IPS DF 4.7 (cell line): ENCODE data around the gene BMPR1B.

ENCODE experiments used
- DNase-seq: peaks from one replicate; pipeline ENCODE4 v3.0.0-alpha.2; 2013; ENCODE audit warnings: low spot score; ENCODE audit errors: extremely low read depth

The BMPR1B gene

DNA sequence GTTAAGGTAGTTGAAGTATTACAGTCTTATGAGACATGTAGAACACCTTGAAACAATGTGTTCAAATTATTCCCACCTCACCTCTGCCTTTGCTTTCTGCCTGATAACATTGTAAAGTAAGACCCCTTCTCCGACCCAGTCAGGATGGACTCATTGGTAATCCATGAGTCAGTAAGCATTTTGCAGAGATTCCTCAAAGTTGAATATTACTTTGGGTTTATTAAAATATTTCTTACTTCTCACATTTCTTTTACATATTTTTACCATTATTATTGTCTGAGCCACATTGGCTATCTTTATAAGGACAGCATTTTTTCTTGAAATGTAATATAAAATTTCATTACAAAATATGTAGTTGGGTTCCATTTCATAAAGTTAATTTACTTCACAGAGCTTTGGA lies 201.6 kb downstream of the BMPR1B start:
- DNase-seq: no peak

DNA sequence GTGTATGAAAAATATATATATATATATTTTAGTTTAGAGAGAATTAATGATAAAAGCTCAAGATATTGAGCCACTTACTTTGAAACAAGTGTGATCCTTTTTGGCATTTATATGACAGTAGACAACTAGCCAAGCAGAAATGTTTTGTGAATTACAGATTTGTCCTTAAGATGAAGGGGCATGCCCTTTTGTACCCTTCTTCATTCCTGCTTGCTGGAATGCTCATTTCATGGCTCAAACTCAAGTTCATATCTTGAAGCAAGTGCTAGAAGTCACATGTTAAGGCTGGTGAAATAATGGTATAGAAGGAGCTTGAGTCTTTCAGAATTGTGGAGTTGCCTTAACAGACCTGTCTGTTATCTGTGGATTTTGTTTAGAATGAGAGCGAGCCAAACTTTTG lies 203.0 kb downstream of the BMPR1B start:
- no peak for DNase-seq

- no peak for DNase-seq
Observed at GRCh38 chr4:94961420-94961819, 203.7 kb downstream of the BMPR1B start.

DNA sequence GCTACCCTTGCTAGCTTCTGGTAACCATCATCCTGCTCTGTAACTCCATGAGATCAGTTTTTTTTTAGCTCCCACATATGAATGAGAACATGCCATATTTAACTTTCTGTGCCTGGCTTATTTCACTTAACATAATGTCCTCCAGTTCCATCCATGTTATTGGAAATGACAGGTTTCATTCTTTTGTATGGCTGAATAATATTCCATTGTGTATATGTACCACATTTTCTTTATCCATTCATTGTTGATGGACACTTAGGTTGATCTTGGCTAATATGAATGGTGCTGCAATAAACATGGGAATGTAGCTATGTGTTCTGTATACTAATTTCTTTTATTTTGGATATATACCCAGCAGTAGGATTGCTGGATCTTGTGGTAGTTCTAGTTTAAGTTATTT lies 204.7 kb downstream of the BMPR1B start:
- no peak for DNase-seq

DNA sequence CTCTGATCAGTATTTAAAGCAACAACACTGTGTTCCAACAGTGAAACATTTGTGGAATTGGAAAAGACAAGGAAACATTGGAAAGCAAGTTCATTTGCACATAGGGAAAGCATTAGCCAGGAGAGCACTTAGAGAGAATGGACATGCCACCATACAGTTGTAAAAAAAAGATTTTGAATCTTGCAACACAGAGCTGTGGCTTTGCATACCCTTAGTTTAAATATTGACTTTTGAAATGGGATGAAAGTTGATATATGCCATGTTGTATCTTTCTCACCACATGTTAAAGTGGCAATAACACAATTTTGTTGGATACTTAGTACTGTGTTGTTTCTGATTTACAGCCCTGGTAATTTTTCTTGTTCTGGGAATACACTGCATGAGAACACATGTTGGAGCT lies 208.1 kb downstream of the BMPR1B start:
- no peak for DNase-seq

GRCh38 chr4:94968493-94968892 lies 210.7 kb downstream of the BMPR1B start:
- no peak for DNase-seq

DNA sequence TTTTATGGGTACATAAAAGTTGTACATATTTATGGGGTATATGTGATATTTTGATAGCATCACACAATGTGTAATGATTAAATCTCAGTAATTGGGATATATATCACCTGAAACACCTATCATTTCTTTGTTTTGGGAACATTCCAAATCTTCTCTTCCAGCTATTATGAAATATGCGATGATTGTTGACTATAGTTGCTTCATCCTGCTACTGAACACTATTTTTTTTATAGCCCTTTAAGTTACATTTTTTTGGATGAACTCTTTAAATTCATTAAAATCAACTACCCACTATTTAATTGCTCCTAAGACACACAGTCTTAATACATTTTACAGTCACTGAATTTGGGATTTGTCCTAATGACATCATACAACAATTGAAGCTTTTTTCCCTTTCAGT lies 212.9 kb downstream of the BMPR1B start:
- no peak for DNase-seq

- DNase-seq: no peak
Observed at GRCh38 chr4:94974773-94975172, 217.0 kb downstream of the BMPR1B start.

DNA sequence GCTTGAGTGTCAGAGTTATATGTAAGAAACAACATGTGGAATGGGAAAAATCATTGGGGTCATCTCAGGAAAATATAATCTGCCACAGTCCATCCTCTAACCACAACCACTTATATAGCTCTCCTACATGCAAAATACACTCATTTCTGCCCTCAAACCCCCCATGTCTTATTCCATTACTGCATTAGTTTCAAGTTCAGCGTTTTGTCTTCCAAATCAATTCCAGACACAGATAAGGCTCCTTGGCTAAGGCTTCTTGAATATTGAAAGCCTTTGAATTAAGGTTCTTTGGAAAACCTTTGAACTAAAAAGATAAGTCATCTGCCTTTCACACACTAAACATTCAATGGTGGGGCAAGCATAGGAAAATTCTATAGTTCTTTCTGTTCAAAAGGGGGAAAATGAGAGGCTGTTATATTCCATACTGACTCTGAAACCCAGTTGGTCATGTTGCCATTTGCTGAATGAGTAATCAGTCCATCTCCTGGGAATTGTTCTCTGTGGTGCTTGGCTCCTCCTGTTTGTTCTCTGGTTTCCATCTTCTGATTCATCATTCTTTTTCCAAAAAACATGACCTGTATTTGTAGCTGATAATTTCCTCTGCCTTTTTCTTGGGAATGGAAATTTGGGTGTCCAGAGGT lies 218.7 kb downstream of the BMPR1B start:
- no peak for DNase-seq

DNA sequence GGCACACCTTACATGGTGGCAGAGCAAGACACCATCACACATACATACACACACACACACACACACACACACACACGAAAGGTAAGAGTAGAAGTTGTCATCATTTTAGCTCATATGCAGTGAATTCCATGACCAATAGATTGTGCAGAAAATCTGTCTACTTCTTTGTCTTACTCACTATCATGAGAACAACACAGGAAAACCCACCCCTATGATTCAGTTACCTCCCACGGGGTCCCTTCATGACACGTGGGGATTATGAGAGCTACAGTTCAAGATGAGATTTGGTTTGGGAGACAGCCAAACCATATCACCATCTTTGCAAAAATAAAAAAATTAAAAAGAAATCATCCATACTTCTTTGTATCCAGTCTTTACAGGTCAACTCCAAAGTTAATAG lies 221.1 kb downstream of the BMPR1B start:
- no peak for DNase-seq

DNA sequence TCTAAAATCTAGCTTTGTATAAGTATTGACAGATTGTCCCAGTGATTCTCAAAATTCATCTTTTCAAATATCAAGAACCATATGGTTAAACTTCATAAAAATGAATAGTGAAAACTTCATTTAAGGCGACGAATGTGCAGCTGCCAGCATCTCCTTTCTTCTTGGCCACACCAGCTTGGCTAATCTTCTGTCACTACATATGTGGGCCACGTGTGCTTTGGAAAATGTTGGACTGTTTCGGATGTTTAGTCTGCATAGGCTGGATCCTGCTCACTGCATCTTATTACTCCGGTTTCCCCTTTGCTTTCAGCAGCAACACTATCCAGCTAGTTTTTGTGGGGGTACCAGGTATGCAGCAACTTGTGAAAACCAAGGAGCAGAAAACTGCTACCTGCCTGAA lies 221.9 kb downstream of the BMPR1B start:
- DNase-seq: no peak

- DNase-seq: peak; percentile 25
Observed at GRCh38 chr4:94995684-94996394, 238.1 kb downstream of the BMPR1B start.

DNA sequence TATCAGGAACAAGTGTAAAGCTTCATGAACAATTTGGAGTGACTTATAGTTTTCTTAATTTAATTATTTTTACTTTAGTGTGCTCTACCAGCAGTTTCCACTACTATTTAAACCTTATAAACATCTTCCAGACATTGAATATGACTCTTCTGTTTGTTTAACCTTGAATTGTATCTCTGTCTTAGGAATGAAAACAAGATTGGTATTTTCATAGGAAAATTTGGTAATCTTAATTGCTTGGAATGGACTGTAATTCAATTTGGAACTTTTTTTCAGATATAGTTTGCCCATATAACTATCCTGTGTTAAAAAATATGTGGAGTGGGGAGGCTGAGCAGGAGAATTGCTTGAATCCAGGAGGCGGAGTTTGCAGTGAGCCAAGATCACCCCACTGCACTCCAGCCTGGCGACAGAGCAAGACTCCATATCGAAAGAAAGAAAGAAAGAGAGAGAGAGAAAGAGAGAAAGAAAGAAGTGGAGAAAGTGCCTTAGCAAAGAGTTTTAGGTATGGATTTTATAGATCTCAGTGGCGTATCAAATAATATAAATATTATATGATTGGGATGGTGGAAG lies 242.4 kb downstream of the BMPR1B start:
- no peak for DNase-seq

DNA sequence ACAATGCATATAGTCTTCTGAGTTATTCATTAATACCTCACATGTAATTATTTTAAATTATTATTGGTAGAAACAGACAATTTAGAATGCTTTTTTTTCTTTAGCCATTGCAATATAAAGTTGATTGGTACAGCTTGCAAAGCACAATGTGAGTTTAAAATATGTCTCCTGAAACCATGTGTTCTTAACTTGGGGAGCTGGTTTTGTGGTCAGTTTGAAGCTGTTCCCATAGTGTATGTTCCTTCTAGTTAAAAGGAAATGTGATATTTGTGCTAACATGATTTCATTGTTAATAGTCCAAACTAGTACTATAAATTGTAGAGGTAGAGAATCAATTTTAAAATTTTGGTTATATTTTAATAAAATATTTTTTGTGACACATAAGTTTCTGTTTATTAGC lies 247.2 kb downstream of the BMPR1B start:
- DNase-seq: no peak

GRCh38 chr4:95007998-95008397 lies 250.2 kb downstream of the BMPR1B start:
- DNase-seq: no peak

DNA sequence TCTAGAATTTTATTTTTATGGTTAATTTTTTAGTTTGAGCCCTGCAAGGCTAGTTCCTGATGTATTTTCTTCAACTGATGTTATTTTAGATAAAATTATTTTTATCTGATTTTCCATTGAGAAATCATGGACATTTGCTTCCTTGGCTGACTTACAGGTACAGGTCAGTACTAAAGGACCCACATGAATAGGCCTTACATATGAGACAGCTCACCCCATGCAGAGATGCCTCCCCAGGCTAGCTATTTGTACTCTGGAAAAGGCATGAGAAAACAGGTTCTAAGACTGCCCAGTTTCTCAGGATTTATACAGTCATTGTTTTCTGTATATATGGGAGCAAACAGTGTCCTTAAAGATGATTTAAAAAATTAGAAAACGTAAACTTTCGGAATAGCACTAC lies 255.5 kb downstream of the BMPR1B start:
- no peak for DNase-seq

DNA sequence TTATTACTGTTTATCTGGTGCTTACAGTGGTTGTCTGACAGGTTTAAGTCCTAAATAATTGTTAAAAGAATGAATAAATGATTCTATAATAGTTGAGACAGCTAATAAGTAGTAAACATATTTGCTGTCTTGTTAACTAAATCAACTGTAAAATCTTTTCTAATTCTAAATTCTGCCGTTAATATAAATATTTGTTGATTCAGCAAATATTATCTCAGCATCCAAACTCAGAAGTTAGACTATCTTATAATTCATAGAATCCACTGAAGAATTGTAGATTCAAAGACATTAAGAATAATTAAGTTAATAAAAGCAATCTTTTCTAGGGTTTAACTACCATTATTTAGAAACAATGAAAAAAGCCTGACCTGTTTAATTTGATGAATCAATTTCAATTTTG lies 256.3 kb downstream of the BMPR1B start:
- no peak for DNase-seq

DNA sequence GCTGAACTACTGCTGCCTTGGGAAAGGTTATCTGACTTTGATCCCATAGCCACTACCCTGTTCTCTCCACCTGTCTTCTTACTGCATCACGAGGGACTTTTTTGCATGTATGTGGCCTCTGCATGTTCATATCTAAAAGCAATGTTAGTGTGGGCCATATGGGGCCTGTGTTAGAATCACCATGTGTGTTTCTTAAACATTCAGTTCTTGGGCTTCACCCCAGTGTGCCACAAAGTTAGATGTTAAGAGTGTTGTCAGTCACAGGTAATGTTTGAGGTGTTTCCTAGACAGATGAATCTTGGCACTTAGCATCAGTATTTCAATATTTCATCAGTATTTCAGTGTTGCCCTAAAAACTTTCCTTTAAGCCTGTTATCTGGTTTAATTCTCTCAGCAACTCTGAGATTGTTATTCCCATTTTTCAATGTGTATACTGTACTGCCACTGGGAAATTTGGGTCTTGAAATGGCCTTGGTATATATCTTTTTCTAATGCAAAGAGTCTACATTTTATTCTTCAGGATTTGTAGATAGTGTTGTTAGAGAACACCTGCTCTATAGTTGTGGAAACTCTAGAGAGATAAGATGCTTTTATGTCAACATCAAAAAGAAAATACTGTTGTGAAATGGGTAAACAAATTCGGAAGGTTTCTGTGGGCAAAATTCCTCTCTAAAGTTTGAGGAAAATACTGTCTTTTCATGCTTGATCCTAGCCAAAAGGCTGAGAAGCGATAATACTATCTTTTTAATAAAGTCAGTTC lies 259.7 kb downstream of the BMPR1B start:
- DNase-seq: no peak

- DNase-seq: no peak
Observed at GRCh38 chr4:95018785-95019184, 261.0 kb downstream of the BMPR1B start.

DNA sequence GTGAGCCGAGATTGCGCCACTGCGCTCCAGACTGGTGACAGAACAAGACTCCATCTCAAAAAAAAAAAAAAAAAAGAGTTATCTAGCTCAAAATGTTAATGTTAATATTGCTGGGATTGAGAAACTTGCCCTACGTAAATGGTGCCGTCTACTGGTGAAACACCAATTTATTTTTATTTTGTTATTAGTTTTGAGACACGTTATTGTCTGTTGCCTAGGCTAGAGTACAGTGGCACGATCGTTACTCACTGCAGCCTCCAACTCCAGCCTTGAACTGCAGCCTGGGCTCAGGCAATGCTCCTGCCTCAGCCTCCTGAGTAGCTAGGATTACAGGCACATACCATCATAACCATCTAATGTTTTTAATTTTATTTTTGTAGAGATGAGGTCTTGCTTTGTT lies 262.8 kb downstream of the BMPR1B start:
- no peak for DNase-seq

GRCh38 chr4:95021099-95021498 lies 263.3 kb downstream of the BMPR1B start:
- DNase-seq: no peak

- DNase-seq: no peak
Observed at GRCh38 chr4:95023110-95023509, 265.4 kb downstream of the BMPR1B start.
